Osteocyte (in vitro differentiated cells): Measurements from ENCODE around the gene PTPRN2. TPM values are rescaled to one million over a fixed set of nuclear protein-coding genes. Genes with fewer than 3 reads are reported as not detected.

Source experiments
- DNase-seq: peaks from one replicate; pipeline ENCODE4 v3.0.0; 2021; ENCODE audit warnings: mixed read lengths; ENCODE audit not compliant: unreplicated experiment; ENCODE audit errors: extremely low spot score
- H3K27ac Mint-ChIP-seq: one replicate; pipeline ENCODE4 v1.8.0; 2021; ENCODE audit warnings: mild to moderate bottlenecking, mixed read lengths; ENCODE audit not compliant: unreplicated experiment
- H3K27me3 Mint-ChIP-seq: one replicate; pipeline ENCODE4 v1.8.0; 2021; ENCODE audit warnings: mixed read lengths; ENCODE audit not compliant: unreplicated experiment
- H3K36me3 Mint-ChIP-seq: one replicate; pipeline ENCODE4 v1.8.0; 2021; ENCODE audit warnings: mixed read lengths; ENCODE audit not compliant: unreplicated experiment
- H3K4me1 Mint-ChIP-seq: one replicate; pipeline ENCODE4 v1.8.0; 2021; ENCODE audit warnings: mixed read lengths; ENCODE audit not compliant: unreplicated experiment
- H3K4me3 Mint-ChIP-seq: one replicate; pipeline ENCODE4 v1.8.0; 2021; ENCODE audit warnings: mild to moderate bottlenecking, moderate library complexity, mixed read lengths; ENCODE audit not compliant: unreplicated experiment
- H3K9me3 Mint-ChIP-seq: one replicate; pipeline ENCODE4 v1.8.0; 2021; ENCODE audit warnings: mixed read lengths; ENCODE audit not compliant: unreplicated experiment
- total RNA-seq: library from RNA; stranded (reverse); gene quantifications from 2 replicates; pipeline ENCODE4 v1.2.1, GENCODE V29; 2021
- TF ChIP-seq, protein P1 (sequence below): fragments of 200-600 bp; sonication (generic); IDR thresholded peaks from 2 replicates; pipeline ENCODE4 v1.5.0; 2021; ENCODE audit warnings: antibody characterized with exemption, mild to moderate bottlenecking, moderate library complexity

The PTPRN2 gene
- total RNA-seq, 1 donor from 2014 or later = 0.59 TPM

DNA sequence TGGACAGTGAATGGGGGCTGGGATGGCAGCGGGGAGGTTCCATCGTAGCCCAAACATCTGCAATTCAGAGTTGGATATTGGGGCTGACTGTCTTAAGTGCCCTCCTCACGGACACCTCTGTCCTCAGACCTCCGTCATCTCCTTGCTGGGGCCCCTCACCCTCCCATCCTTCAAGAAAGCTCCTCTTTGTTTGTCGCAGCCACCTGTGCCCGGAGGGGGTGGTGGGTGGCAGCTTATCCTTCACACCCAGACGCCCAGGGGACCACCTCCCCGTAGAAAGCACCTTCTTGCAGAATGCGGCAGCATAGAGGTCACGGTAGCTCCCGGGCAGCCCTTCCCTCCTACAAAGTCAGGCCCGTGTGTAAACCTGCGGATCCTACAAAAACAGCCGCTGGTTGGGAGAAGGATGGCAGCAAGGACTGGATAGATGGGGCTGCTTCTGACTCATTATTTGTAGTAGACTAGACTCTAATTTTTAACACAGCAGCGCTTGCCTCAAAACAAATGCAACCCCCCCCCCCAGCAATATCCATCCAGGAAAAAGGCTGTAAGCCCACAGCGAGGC, 1.3 kb upstream of the PTPRN2 start:
- no peak for DNase-seq
- H3K9me3 Mint-ChIP-seq = no peaks in the 10 kb centered on the region
- peak overlapping the region; percentile 55 for H3K4me3 Mint-ChIP-seq
- TF ChIP-seq, protein P1, sequence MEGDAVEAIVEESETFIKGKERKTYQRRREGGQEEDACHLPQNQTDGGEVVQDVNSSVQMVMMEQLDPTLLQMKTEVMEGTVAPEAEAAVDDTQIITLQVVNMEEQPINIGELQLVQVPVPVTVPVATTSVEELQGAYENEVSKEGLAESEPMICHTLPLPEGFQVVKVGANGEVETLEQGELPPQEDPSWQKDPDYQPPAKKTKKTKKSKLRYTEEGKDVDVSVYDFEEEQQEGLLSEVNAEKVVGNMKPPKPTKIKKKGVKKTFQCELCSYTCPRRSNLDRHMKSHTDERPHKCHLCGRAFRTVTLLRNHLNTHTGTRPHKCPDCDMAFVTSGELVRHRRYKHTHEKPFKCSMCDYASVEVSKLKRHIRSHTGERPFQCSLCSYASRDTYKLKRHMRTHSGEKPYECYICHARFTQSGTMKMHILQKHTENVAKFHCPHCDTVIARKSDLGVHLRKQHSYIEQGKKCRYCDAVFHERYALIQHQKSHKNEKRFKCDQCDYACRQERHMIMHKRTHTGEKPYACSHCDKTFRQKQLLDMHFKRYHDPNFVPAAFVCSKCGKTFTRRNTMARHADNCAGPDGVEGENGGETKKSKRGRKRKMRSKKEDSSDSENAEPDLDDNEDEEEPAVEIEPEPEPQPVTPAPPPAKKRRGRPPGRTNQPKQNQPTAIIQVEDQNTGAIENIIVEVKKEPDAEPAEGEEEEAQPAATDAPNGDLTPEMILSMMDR = no peak
- no peaks in the 10 kb centered on the region for H3K36me3 Mint-ChIP-seq
- peaks cover 5% of the 10 kb centered on the region for H3K4me1 Mint-ChIP-seq
- peaks cover 9% of the 10 kb centered on the region for H3K27me3 Mint-ChIP-seq
- H3K27ac Mint-ChIP-seq = no peak overlapping the region

DNA sequence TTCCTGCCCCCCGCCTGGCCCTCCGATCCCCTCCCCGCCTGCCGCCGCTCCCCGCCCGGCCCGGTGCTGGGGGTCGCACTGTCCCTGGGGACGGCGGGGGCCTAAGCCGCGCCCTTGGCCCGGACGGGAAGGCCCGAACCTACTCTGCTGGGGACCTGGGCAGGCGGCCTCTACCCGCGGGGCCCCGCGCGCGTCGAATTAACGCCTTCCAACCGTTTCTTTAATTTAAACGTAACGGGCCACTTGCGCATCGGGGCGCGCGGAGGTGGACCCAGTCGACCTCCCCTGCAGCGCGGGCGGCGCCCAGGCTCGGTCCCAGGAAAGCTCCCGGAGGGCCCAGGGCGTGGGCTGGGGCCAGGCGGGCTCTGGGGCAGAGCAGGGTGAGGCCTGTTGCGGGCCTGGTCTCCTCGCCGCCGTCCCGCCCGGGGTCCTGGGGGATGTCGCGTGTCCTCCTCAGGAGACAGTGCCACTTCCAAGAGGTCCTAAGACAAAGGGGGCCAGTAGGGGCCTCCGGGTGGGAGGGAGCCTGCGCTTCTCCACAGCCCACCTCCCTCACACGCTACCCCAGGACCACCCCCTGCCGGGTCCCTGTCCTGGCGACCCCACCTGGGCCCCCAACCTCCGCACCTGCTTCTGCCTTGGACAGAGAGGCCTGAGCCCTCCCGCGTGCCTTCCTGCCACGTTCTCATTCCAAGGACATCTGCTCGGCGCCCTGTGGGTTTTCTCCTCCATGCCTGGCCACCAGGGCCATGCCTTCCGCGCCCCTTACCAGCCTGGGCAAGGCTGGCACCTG, 658 bp upstream of the PTPRN2 start:
- Mint-ChIP-seq H3K27ac (no peak overlapping the region), H3K4me1 (peaks cover 5% of the 10 kb centered on the region), H3K27me3 (peaks cover 9% of the 10 kb centered on the region), H3K36me3 (no peaks in the 10 kb centered on the region), H3K9me3 (no peaks in the 10 kb centered on the region), H3K4me3 (peak overlapping the region; percentile 55)
- no peak for DNase-seq
- TF ChIP-seq, protein P1 = no peak

GRCh38 chr7:158586499-158587161, 993 bp downstream of the PTPRN2 start:
- no peak overlapping the region for H3K27ac Mint-ChIP-seq
- peaks cover 5% of the 10 kb centered on the region for H3K4me1 Mint-ChIP-seq
- H3K9me3 Mint-ChIP-seq = no peaks in the 10 kb centered on the region
- peaks cover 9% of the 10 kb centered on the region for H3K27me3 Mint-ChIP-seq
- no peak overlapping the region for H3K4me3 Mint-ChIP-seq
- no peak for DNase-seq
- TF ChIP-seq, protein P1 = no peak
- no peaks in the 10 kb centered on the region for H3K36me3 Mint-ChIP-seq

GRCh38 chr7:158585721-158586498, 1.7 kb downstream of the PTPRN2 start:
- TF ChIP-seq, protein P1 = no peak
- Mint-ChIP-seq H3K27me3 (peaks cover 9% of the 10 kb centered on the region), H3K4me1 (peaks cover 5% of the 10 kb centered on the region), H3K27ac (no peak overlapping the region), H3K9me3 (no peaks in the 10 kb centered on the region), H3K4me3 (peak overlapping the region; percentile 61), H3K36me3 (no peaks in the 10 kb centered on the region)
- DNase-seq = no peak
